ENCODE results near the gene RMND1.
"Not testable (repeated sequence)": the region's sequence is repeated elsewhere in the genome, so short reads cannot be mapped to it uniquely, and the experiment has no call there.

Gene RMND1

DNA sequence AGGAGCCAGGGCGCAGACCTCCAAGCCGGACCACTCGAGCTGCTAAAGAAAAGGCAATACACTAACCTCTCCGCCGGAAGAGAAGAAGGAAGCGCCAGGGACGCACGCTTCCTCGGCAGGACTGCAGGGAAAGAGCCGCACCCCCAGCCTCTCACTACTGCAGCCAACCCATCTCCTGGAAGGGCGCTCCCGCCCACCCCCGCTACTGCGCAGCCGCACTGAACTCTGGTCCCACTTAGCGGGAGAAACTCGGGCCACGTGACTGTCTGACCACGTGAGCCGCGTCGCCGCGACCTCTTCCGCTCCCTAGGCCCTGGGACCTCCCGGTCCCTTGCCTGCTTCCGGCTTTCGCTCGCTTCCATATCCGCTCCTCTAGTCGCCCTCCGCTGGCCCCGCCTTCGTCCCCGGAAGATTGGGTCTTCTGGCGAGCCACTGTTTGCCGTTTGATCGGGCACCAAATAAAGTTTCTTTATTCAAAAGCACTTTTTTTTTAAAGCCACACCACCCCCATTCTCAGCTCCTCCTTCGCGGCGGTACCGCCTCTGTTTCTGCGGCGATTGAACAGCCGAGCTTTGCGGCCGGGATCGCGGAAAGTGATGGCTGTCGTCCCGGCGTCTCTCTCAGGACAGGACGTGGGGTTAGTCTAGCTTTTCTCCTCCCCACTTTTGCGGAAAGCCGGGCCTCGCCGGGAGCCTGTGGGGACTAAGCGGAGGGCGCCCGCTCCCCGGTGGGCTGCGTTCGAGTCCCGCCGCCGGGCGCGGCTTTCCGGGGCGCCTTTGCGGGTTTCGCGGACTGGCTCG is at the start of gene RMND1:
TSS of gene RMND1 (minus strand) at position 177 of the 800 bp plus-strand sequence. CDS start 6,315 bp downstream, outside the sequence.
- peak; percentile 98 for DNase-seq (ENCODE audit: low spot score)

- DNase-seq (ENCODE audit: low spot score) = no peak
These were observed 47.6 kb upstream of the RMND1 start for GRCh38 chr6:151499551-151499950.

DNA sequence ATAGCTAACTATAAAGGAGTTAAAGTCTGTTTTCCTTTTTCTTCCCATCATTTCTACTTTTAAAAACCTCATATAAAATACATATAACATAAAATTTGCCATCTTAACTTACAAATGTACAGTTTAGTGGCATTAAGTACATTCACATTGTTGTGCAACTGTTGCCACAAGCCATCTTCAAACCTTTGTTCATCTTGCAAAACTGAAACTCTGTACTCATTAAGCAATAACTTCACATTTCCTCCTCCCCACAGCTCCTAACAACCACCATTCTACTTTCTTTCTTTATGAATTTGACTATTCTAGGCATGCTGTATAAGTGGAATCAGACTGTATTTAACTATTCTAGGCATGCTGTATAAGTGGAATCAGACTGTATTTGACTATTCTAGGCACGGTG is 46.4 kb upstream of the RMND1 start:
- no peak for DNase-seq (ENCODE audit: low spot score)

DNA sequence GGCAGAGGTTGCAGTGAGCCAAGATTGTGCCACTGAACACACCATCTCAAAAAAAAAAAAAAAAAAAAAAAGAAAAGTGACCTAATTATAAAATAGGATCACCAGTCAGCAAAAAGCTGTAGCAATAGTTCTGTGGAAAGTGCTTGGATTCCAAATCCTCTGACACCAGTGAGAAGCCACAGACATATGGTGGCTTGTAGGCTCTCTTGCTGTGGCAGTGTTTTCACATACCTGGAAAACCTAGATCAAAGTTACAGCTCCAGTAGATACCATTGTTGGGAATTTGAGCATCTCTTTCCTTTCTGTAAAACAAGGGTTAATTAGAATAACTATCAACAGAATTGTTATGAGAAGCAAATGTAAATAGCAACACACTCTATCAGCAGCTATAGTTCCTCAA is 46.0 kb upstream of the RMND1 start:
- DNase-seq (ENCODE audit: low spot score) = no peak

DNA sequence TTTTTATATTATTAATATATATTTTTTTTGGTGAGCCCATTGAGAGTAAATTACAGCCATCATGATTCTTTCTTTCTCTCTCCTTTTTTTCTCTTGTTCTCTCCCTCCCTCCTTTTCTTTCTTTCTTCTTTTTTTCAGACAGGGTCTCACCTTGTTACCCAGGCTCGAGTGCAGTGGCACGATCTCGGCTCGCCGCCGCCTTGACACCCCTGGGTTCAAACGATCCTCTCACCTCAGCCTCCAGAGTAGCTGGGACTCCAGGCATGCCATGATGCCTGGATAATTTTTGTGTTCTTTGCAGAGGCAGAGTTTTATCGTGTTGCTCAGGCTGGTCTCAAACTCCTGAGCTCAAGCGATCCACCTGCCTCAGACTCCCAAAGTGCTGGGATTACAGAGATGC is 43.5 kb upstream of the RMND1 start:
- no peak for DNase-seq (ENCODE audit: low spot score)

- DNase-seq (ENCODE audit: low spot score) = no peak
These were observed 43.0 kb upstream of the RMND1 start for GRCh38 chr6:151494936-151495320.

GRCh38 chr6:151494235-151494935 is 42.5 kb upstream of the RMND1 start:
- peak; percentile 35 for DNase-seq (ENCODE audit: low spot score)

DNA sequence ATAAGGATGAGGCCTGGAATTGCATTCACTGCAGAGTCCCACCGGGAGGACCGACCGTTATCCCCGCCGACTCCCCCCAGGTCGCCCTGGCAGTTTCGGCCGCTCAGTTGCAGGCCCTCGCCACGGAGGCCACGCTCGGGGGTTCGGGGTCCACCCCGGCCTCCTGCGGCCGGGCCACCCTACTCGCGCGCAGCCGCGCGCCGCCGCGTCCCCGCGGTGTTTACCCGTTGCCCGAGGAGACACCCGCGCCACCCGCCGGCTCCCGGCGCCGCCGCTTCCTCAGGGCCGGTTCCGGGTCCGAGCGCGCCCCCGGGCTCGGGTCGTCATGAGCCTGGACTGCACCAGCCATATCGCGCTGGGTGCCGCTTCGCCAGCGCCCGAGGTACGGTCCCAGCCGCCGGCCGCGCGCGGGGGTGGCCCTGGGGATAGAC is 41.9 kb upstream of the RMND1 start, which contains the start of gene CCDC170:
TSS of gene CCDC170 (plus strand) at position 214 of the 431 bp plus-strand sequence. CDS start at position 326, 112 bp downstream.
- peak; percentile 26 for DNase-seq (ENCODE audit: low spot score)

GRCh38 chr6:151493161-151493803 is 41.4 kb upstream of the RMND1 start:
- no peak for DNase-seq (ENCODE audit: low spot score)

DNA sequence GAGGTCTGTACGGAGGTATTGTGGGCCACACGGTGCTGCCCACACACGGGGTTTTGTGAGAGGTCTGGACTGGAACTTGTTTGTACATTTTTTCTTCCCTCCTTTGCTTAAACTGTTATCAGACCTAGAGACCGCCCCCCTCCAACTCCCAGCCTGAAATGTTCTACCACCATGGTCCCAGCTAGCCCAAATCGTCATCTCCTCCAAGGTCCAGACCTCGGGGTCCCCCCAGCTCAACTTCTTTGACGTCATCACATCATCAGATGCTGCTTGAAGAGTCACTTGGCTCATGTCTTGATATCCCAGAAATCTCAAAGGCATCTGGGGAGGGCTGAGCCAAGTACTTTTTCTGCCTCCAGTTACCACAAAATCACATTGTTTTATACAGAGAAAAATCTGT is 39.1 kb upstream of the RMND1 start:
- DNase-seq (ENCODE audit: low spot score) = no peak

- DNase-seq (ENCODE audit: low spot score) = no peak
These were observed 36.3 kb upstream of the RMND1 start for GRCh38 chr6:151488226-151488625.

- no peak for DNase-seq (ENCODE audit: low spot score)
These were observed 32.1 kb upstream of the RMND1 start for GRCh38 chr6:151483994-151484393.

DNA sequence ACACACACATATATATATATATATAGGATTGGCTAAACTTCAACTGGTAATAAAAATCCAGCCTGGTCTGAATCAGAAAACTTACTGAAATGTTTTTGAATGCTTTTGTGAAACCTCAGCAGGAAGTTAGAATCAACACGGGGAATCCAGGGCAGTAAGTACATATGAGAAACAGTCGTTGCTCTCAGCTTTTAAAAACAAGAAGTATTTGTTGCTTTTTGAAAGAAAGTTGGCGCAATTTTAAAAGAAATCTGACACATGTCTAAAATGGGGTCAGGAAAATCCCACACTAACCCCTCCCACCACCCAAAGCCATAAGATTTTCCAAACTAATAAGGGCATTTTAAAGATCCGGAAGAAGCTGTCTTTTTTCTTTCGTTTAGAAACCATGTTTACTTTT is 30.4 kb upstream of the RMND1 start:
- DNase-seq (ENCODE audit: low spot score) = no peak

- no peak for DNase-seq (ENCODE audit: low spot score)
These were observed 29.9 kb upstream of the RMND1 start for GRCh38 chr6:151481786-151482185.

DNA sequence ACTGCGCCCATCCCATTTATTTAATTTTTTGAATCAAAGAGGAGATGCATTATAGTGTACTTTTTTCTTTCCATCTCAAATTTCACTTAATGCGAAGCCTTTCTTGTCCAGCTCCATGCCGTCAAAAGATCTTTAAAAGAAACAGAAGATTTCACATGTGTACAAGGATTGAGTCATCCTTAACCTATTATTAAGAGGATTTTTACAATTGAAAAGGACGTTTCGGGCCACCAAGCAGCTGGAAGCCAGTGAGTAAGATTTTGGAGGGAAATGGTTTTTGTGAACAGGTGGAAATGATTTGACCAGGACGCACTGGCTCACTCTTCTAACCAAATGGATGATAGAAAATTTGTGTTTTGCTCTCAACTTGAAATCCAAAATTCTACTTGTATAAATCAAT is 26.7 kb upstream of the RMND1 start:
- no peak for DNase-seq (ENCODE audit: low spot score)

DNA sequence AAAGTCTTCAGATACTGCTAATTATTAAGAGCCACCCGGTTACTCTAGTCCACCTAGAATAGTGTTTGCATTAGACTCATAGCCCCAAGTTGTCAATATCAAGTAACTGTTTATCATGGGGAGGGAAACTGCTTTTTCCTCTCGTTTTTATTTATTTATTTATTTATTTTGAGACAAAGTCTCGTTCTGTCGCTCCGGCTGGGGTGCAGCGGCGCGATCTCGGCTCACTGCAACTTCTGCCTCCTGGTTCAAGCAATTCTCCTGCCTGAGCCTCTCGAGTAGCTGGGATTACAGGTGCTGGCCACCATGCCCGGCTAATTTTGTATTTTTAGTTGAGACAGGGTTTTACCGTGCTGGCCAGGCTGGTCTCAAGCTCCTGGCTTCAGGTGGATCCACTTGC is 25.8 kb upstream of the RMND1 start:
- no peak for DNase-seq (ENCODE audit: low spot score)

DNA sequence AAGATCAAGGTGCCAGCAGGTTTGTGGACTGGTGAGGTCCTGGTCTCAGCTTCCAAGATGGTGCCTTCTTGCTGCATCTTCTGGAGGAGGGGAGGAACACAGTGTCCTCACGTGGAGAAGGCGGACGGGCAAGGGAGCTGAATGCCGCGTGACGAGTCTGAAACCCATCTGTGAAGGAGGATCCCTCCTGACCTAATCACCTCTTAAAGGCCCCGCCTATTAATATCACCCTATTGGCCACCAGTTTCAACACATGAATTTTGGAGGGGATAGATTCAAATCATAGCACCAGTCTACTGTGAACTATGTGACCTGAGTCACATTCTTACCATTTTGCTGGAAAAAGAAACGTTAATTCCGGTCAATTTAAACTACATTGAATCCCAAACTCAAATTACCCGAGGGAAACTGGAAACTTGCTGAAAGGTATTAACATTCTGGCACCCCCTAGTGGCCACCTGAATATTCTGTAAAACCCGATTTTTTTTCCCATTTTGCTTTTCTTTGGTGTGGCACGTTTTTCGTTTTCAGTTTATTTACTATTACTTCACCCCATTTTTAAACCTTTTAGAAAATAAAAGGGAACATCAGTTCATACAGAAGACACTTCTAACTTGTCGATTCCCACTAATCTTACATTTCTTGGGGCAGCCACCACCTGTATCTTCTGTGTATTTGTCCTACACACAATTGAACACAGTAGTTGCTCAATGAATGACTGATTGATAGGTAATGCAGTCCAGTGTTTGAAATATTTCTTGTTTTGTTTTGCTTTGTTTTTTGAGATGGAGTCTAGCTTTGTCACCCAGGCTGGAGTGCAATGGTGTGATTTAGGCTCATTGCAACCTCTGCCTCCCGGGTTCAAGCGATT is 24.0 kb upstream of the RMND1 start:
- DNase-seq (ENCODE audit: low spot score) = peak; percentile 41

DNA sequence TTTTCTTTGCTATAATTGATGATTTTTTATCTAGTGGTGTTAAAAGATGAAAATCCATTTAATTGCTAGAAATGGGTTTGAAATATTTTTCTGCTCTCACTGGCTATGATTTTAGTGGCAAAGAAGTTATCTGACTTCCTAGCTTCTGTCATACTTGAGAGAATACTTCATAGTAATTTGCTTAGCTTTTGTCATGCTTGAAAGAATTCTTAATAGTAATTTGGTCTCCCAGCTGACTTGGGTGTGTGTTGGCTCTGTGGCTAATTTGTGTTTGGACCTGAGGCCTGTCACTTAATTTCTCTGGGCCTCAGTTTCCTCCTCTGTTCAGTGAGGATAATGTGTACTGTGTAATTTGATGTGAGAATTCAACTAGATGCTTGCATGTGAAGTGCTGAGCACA is 12.8 kb upstream of the RMND1 start:
- DNase-seq (ENCODE audit: low spot score) = peak; percentile 33

DNA sequence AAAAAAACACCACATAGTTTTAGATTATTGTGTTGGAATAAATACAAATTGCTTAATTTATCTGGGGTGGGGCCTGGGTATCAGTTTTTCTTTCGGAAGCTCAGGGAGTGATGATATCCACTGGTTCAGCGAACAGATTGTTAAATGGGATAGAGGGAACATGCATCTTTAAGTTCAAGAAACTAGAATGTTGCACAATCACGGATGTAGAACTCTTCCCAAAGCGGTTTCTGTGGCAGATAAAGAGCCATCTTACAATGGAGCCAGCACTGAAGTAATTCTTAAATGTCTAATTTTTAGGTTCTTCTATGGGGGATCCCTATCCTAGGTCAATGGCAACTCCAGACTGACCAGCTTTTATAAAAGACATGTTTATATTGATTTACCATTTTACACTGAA is 9.7 kb upstream of the RMND1 start:
- DNase-seq (ENCODE audit: low spot score) = no peak

DNA sequence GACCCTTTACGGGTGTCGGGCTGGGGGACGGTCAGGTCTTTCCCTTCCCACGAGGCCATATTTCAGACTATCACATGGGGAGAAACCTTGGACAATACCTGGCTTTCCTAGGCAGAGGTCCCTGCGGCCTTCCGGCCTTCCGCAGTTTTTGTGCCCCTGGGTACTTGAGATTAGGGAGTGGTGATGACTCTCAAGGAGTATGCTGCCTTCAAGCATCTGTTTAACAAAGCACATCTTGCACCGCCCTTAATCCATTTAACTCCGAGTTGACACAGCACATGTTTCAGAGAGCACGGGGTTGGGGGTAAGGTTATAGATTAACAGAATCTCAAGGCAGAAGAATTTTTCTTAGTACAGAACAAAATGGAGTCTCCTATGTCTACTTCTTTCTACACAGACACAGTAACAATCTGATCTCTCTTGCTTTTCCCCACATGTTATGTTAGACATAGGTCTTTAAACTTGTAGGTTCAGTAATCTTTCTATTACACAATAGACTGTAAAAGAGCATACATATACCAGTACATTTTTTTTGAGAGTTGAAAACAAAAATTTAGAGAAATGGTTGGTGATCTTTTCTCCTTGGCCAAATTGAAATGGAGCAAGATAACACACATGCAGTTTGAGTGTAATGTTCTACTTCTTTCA is 3.9 kb upstream of the RMND1 start:
- not testable (repeated sequence) for DNase-seq (ENCODE audit: low spot score)

DNA sequence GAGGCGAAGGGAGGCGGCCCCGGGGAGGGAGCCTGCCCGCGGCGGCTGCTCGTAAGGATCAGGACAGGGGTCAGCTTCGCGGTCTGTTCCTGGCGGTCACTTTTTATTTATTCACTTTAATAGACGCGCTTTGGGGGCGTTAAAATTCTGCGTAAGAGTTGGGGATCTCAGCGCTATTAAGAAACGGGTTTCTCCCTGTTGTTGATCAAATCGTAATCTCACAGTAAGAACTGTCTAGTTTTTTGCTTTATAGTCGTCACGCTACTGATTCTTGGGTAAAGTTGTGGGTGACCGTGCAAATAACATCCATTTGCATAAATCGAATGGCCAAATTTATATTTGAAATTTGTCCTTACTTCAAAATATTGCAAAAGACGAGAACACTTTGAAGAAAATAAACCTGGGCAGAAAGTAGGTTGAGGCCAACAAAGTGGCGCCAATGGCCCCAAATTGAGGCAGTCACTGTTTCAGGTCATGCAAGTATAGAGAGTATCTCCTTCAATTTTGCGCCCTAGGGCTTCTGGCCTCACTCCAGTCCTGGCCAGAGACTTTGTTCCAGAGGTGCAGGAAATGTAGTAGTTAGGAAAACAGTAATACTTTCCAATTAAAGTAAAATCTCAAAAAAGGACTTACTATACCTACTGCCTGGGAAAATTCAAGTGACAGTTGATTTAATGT is 963 bp upstream of the RMND1 start:
- no peak for DNase-seq (ENCODE audit: low spot score)

Measured in germinal center (tissue), 1 donor.